Transverse colon (tissue), 4 donors: ENCODE measurements around the gene ITPR2. TPM values are rescaled to one million over a fixed set of nuclear protein-coding genes. Genes with fewer than 3 reads are reported as not detected.

Experiments
- DNase-seq: peaks from one replicate; pipeline ENCODE4 v3.0.0-alpha.2; 2019
- H3K27ac ChIP-seq, 4 donors: fragments of 200-600 bp; sonication (generic); 2 replicates each; pipeline ENCODE4 v1.5.1; 2016 to 2018; ENCODE audit warnings: inconsistent platforms in 4 of 4
- H3K27me3 ChIP-seq: fragments of 200-600 bp; sonication (generic); 2 replicates; pipeline ENCODE4 v1.5.1; 2017; ENCODE audit warnings: inconsistent platforms
- H3K36me3 ChIP-seq, 4 donors: fragments of 200-600 bp; sonication (generic); 2 replicates each; pipeline ENCODE4 v1.5.1; 2017 to 2019; ENCODE audit warnings: inconsistent platforms in 4 of 4
- H3K4me1 ChIP-seq, 4 donors: fragments of 200-600 bp; sonication (generic); 2 replicates each; pipeline ENCODE4 v1.5.1; 2017 to 2020; ENCODE audit warnings: inconsistent platforms in 4 of 4
- H3K4me3 ChIP-seq, 4 donors: fragments of 200-600 bp; sonication (generic); 1 replicate in 1 of 4; 2 replicates in 3 of 4; pipeline versions ENCODE4 v1.5.1 to v1.6.1; 2017 to 2019; ENCODE audit warnings: inconsistent platforms in 4 of 4
- H3K9me3 ChIP-seq, 2 donors: fragments of 200-600 bp; sonication (generic); 2 replicates each; pipeline ENCODE4 v1.5.1; 2017 to 2019; ENCODE audit warnings: inconsistent platforms in 2 of 2
- EP300 ChIP-seq: sonication (generic); formaldehyde crosslinking; IDR thresholded peaks from one replicate; pipeline ENCODE4 v1.6.1; 2017; ENCODE audit warnings: antibody characterized with exemption, low read depth
- POLR2A ChIP-seq: fragments of 450-650 bp; IDR thresholded peaks from one replicate; pipeline ENCODE4 v1.6.1; 2016; ENCODE audit warnings: antibody characterized with exemption, mild to moderate bottlenecking, moderate library complexity
- POLR2AphosphoS5 ChIP-seq, 3 donors: sonication (generic); formaldehyde crosslinking; IDR thresholded peaks; one replicate each; pipeline ENCODE4 v1.6.1; 2016; ENCODE audit warnings: antibody characterized with exemption in 3 of 3
- WGBS, 2 donors: methylation state at CpG; one replicate each; pipeline ENCODE4 v1.1.5; 2018; ENCODE audit warnings: low coverage in 1 of 2; 5-methylcytosine and 5-hydroxymethylcytosine counted together
- in situ Hi-C, 4 donors: fragments of 200-750 bp; cut with MboI; loops; one replicate each; pipeline versions ENCODE4 v1.15.0 to v1.15.1; 2017; ENCODE audit warnings: low sequenced_read_pairs in 3 of 4, low pct_ligation_motif_present in 1 of 4, low pct_unique_long_range_greater_than_20kb in 1 of 4
- intact Hi-C: fragments of 100-400 bp; cut with DNase I; formaldehyde crosslinking; loops from one replicate; pipeline ENCODE4 v1.15.1; 2023; ENCODE audit warnings: low total_unique reads
- total RNA-seq, 4 donors: library from RNA; depleted of rRNA; stranded (reverse); fragments of >200 nt; gene quantifications; one replicate each; pipeline ENCODE4 v1.1.0, GENCODE V29; 2016
- TF ChIP-seq, protein P1 (sequence below), 5 experiments: fragments of 200-600 bp in 3 of 5; fragments of 450-650 bp in 2 of 5; sonication (generic) in 3 of 5; IDR thresholded peaks; 1 replicate in 2 of 5; 2 replicates in 3 of 5; pipeline ENCODE4 v1.5.1; 2016 to 2017; ENCODE audit warnings: antibody characterized with exemption in 5 of 5, inconsistent platforms in 3 of 5, mild to moderate bottlenecking in 2 of 5, moderate library complexity in 1 of 5

The ITPR2 gene
- total RNA-seq, 4 donors from 2014 or later: 29.8 to 60.5 (median 41.2) TPM

DNA sequence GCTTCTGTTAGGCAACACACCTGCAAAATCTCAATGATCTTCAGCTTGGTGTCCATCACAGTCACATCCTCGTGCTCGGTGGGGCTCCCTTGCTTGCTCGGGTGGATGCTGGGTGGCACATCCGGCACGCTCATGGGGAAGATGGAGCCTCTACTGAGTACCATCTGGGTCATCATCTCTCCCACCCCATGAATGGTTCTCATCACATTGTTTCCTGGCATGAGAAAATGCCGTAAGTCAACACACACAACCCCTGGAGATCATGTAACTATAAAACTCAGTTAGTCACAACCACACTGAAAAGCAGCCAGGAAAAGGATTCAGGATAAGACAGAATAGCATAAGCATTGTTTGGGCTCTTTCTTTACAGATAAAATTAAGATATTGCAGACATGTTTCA, 201.1 kb downstream of the ITPR2 start:
- Histone ChIP-seq H3K36me3 (peaks cover 0 to 4% (median 0%) of the 10 kb centered on the region in 4 donors), H3K27me3 (no peaks in the 10 kb centered on the region), H3K27ac (peak overlapping the region in 1 of 4 donors; percentile 25), H3K9me3 (no peaks in the 10 kb centered on the region), H3K4me1 (peaks cover 0 to 4% (median 0%) of the 10 kb centered on the region in 4 donors), H3K4me3 (no peak overlapping the region)
- in situ Hi-C loops: loop anchor here in 2 of 4 donors (25.0 kb wide), 3 partner anchors 520 to 1195 kb away; no protein-coding TSS in a partner anchor
- no peak for TF ChIP-seq POLR2A
- TF ChIP-seq EP300: no peak
- no peak for TF ChIP-seq POLR2AphosphoS5 (IDR thresholded peaks at IDR 0.05)
- TF ChIP-seq, protein P1, sequence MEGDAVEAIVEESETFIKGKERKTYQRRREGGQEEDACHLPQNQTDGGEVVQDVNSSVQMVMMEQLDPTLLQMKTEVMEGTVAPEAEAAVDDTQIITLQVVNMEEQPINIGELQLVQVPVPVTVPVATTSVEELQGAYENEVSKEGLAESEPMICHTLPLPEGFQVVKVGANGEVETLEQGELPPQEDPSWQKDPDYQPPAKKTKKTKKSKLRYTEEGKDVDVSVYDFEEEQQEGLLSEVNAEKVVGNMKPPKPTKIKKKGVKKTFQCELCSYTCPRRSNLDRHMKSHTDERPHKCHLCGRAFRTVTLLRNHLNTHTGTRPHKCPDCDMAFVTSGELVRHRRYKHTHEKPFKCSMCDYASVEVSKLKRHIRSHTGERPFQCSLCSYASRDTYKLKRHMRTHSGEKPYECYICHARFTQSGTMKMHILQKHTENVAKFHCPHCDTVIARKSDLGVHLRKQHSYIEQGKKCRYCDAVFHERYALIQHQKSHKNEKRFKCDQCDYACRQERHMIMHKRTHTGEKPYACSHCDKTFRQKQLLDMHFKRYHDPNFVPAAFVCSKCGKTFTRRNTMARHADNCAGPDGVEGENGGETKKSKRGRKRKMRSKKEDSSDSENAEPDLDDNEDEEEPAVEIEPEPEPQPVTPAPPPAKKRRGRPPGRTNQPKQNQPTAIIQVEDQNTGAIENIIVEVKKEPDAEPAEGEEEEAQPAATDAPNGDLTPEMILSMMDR (IDR thresholded peaks at IDR 0.05): no peak
- 78 to 83% methylated on average over 2 to 6 of the region's 6 CpGs for WGBS, 2 donors
- no peak for DNase-seq
- intact Hi-C loops: no loop called here

DNA sequence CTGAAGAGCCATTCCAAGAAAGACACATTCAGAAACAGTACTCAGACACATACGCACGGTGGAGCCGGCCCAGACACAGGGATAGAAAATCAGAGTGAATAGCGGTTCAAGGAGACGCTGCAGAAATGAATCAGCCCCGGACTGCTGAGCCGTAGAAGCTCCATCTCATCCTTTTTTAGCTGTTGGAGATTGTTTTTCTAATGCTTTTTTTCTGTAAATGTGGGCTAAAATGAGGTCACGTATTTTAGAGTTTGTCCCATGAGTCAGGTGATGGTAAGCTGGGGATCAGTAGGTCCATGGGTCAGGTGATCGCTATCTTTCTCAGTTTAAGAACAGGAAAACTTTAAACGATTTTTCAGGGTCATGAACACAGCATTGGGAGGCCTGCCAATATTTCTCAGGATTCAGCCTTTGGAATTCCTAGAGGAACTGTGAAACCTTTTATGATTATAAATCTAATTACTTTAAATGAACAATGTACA, 202.4 kb downstream of the ITPR2 start:
- Histone ChIP-seq H3K36me3 (peaks cover 0 to 13% (median 2%) of the 10 kb centered on the region in 4 donors), H3K9me3 (no peaks in the 10 kb centered on the region), H3K4me3 (no peak overlapping the region), H3K4me1 (peaks cover 0 to 4% (median 0%) of the 10 kb centered on the region in 4 donors), H3K27me3 (no peaks in the 10 kb centered on the region), H3K27ac (peak overlapping the region in 3 of 4 donors; percentile 38 to 59 (median 52))
- in situ Hi-C loops (loop anchor here in 2 of 4 donors (25.0 kb wide), 3 partner anchors 518 to 1193 kb away; no protein-coding TSS in a partner anchor), intact Hi-C loops (no loop called here)
- DNase-seq: no peak
- TF ChIP-seq EP300: no peak
- peak in 1 of 3 donors; percentile 10 for TF ChIP-seq POLR2AphosphoS5 (IDR thresholded peaks at IDR 0.05)
- WGBS, 2 donors: 57 to 74% methylated on average over 7 to 10 of the region's 10 CpGs

DNA sequence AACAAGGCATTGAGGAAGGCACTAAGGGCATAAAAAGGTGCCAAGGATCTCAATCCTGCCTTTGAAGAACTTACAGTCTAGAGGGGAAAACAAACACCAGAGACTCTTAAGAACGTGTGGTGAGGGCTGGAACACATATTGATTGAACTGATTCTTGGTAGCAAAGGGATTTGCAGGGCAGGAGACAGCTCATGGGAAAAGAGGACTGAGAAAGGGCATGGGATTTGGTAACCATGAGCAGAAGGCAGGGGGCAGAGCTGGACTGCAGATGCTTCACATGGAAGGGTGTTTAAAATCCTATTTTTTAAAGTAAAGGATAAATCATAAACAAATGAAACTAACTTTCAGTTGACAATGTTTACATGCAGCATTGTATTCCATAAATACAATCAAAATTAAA, 203.1 kb downstream of the ITPR2 start:
- H3K36me3 ChIP-seq: peaks cover 0 to 14% (median 2%) of the 10 kb centered on the region in 4 donors
- no peak for DNase-seq
- in situ Hi-C loops (loop anchor here in 2 of 4 donors (25.0 kb wide), 3 partner anchors 518 to 1193 kb away; no protein-coding TSS in a partner anchor), intact Hi-C loops (no loop called here)
- H3K4me1 ChIP-seq: peaks cover 0 to 4% (median 0%) of the 10 kb centered on the region in 4 donors
- no peaks in the 10 kb centered on the region for H3K9me3 ChIP-seq
- 40 to 48% methylated on average over 1 of the region's 1 CpG for WGBS, 2 donors
- peak overlapping the region in 2 of 4 donors; percentile 38 to 52 for H3K27ac ChIP-seq
- H3K4me3 ChIP-seq: no peak overlapping the region
- H3K27me3 ChIP-seq: no peaks in the 10 kb centered on the region
- no peak for TF ChIP-seq POLR2A
- TF ChIP-seq, protein P1 (IDR thresholded peaks at IDR 0.05): peak in 4 of 5 experiments; percentile 14 to 36 (median 24)

DNA sequence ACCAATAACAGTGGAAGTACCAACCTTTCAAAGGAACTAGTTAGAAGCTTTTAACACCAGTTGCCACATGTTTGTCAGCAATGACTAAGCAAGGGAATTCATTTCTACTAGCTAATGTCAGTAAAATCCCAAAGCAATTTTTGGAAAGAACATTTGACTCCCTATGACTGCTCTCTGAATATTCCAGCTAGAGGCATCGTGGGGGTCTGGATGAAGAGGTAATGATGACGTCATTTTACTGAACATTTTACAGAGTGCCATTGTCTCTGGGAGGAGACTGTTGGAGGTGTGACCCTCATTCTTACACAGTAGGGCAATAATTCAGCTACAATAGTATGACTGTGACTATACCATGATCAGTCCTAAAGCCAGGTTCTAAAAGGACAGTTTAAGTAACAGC, 204.8 kb downstream of the ITPR2 start:
- TF ChIP-seq, protein P1 (IDR thresholded peaks at IDR 0.05): no peak
- no peak for TF ChIP-seq POLR2AphosphoS5 (IDR thresholded peaks at IDR 0.05)
- TF ChIP-seq POLR2A: no peak
- TF ChIP-seq EP300: no peak
- H3K36me3 ChIP-seq: peaks cover 0 to 14% (median 2%) of the 10 kb centered on the region in 4 donors
- H3K27me3 ChIP-seq: no peaks in the 10 kb centered on the region
- DNase-seq: no peak
- WGBS, 2 donors: 92% methylated on average over 2 of the region's 2 CpGs; no CpG with 5 or more reads in 1 of the 2 donors
- H3K4me3 ChIP-seq: no peak overlapping the region
- in situ Hi-C loops (loop anchor here in 2 of 4 donors (25.0 kb wide), 3 partner anchors 516 to 1191 kb away; no protein-coding TSS in a partner anchor), intact Hi-C loops (no loop called here)
- no peaks in the 10 kb centered on the region for H3K9me3 ChIP-seq
- H3K4me1 ChIP-seq: peaks cover 0 to 4% (median 0%) of the 10 kb centered on the region in 4 donors
- no peak overlapping the region for H3K27ac ChIP-seq
